SK-N-SH (cell line): ENCODE results near the gene CHPF2. TPM values are rescaled to one million over a fixed set of nuclear protein-coding genes. Genes with fewer than 3 reads are reported as not detected.

Experiments
- CTCF ChIA-PET: fragments of 300-600, 350-600 bp; formaldehyde crosslinking; extraction: SDS; loops from one replicate; lab custom pipeline; 2021; lab: Yijun Ruan, JAX
- POLR2A ChIA-PET: fragments of 350-600 bp; sonication (Branson Sonifier 250); formaldehyde crosslinking; extraction: SDS; loops from one replicate; lab custom pipeline; 2020; ENCODE audit warnings: antibody characterized with exemption, inconsistent platforms; lab: Yijun Ruan, JAX
- DNase-seq: peaks from one replicate; pipeline ENCODE4 v3.0.0; 2012
- H2AFZ ChIP-seq: fragments of 200-600 bp; sonication (generic); 2 replicates; pipeline ENCODE4 v1.8.1; 2016; ENCODE audit warnings: antibody characterized with exemption, mild to moderate bottlenecking, low read depth
- H3F3A ChIP-seq: fragments of 200-600 bp; sonication (generic); replicated peaks from 2 replicates; pipeline ENCODE3; 2016; ENCODE audit warnings: antibody characterized with exemption, mild to moderate bottlenecking; ENCODE audit not compliant: insufficient read depth
- H3K27ac ChIP-seq, 2 experiments: fragments of 200-500 bp in 1 of 2; fragments of 200-600 bp in 1 of 2; sonication (Bioruptor generic) in 1 of 2; sonication (generic), shearing (Covaris generic) in 1 of 2; 2 replicates each; pipeline versions ENCODE4 v1.5.1 to v1.6.1; 2014 to 2016; ENCODE audit warnings: low read depth in 2 of 2, inconsistent platforms in 1 of 2, low read length in 1 of 2, mild to moderate bottlenecking in 1 of 2, mixed read lengths in 1 of 2
- H3K27me3 ChIP-seq: fragments of 200-600 bp; sonication (generic), shearing (Covaris generic); 2 replicates; pipeline ENCODE4 v1.6.1; 2016; ENCODE audit warnings: mixed run types; ENCODE audit not compliant: insufficient read depth
- H3K36me3 ChIP-seq, 2 experiments: fragments of 200-500 bp in 1 of 2; fragments of 200-600 bp in 1 of 2; sonication (Bioruptor generic) in 1 of 2; sonication (generic) in 1 of 2; replicated peaks in 1 of 2; 2 replicates each; pipeline versions ENCODE3 to v1.5.1; 2014 to 2016; ENCODE audit warnings: low read length in 1 of 2, mild to moderate bottlenecking in 1 of 2; ENCODE audit not compliant: insufficient read depth in 2 of 2, control insufficient read depth in 1 of 2
- H3K4me1 ChIP-seq, 2 experiments: fragments of 200-500 bp in 1 of 2; fragments of 200-600 bp in 1 of 2; sonication (Bioruptor generic) in 1 of 2; sonication (generic), shearing (Covaris generic) in 1 of 2; 2 replicates each; pipeline versions ENCODE4 v1.5.1 to v1.6.1; 2014 to 2016; ENCODE audit warnings: low read depth in 1 of 2, low read length in 1 of 2, mixed run types in 1 of 2; ENCODE audit not compliant: insufficient read depth in 2 of 2, control insufficient read depth in 1 of 2
- H3K4me2 ChIP-seq: fragments of 200-600 bp; sonication (generic), shearing (Covaris generic); 2 replicates; pipeline ENCODE4 v1.6.1; 2017; ENCODE audit warnings: mixed run types
- H3K4me3 ChIP-seq, 2 experiments: fragments of 200-500 bp in 1 of 2; fragments of 200-600 bp in 1 of 2; sonication (Bioruptor generic) in 1 of 2; sonication (generic), shearing (Covaris generic) in 1 of 2; 2 replicates each; pipeline versions ENCODE4 v1.5.1 to v1.8.1; 2014 to 2016; ENCODE audit warnings: low read depth in 2 of 2, inconsistent platforms in 1 of 2, low read length in 1 of 2, mild to moderate bottlenecking in 1 of 2, mixed read lengths in 1 of 2, moderate library complexity in 1 of 2
- H3K79me2 ChIP-seq: fragments of 200-600 bp; sonication (generic); 2 replicates; pipeline ENCODE4 v1.8.1; 2017; ENCODE audit warnings: mild to moderate bottlenecking; ENCODE audit not compliant: insufficient read depth
- H3K9ac ChIP-seq: fragments of 200-600 bp; sonication (generic); 2 replicates; pipeline ENCODE4 v1.6.1; 2017; ENCODE audit warnings: mixed run types
- H3K9me2 ChIP-seq: fragments of 200-600 bp; sonication (generic); 2 replicates; pipeline ENCODE4 v1.6.1; 2017; ENCODE audit warnings: mixed run types
- H3K9me3 ChIP-seq: fragments of 200-600 bp; sonication (generic); 2 replicates; pipeline ENCODE4 v1.6.1; 2017; ENCODE audit warnings: mixed run types, mild to moderate bottlenecking, moderate library complexity
- H4K20me1 ChIP-seq: fragments of 200-600 bp; sonication (generic); 2 replicates; pipeline ENCODE4 v1.6.1; 2017; ENCODE audit warnings: mild to moderate bottlenecking, mixed run types; ENCODE audit not compliant: insufficient read depth
- ELF1 ChIP-seq: IDR thresholded peaks from 2 replicates; pipeline ENCODE4 v1.4.0; 2012
- EP300 ChIP-seq, 2 experiments: IDR thresholded peaks; 2 replicates each; pipeline versions ENCODE4 v1.4.0 to v1.6.1; 2012; ENCODE audit warnings: borderline replicate concordance in 1 of 2, low read depth in 1 of 2, low read length in 1 of 2
- FOXJ3 ChIP-seq: sonication (generic); formaldehyde crosslinking; IDR thresholded peaks from 2 replicates; pipeline ENCODE4 v1.5.1; 2020; ENCODE audit warnings: mild to moderate bottlenecking, missing genetic modification reagents
- GABPA ChIP-seq: IDR thresholded peaks from 2 replicates; pipeline ENCODE4 v1.4.0; 2012; ENCODE audit warnings: low read depth, mild to moderate bottlenecking
- JUND ChIP-seq: IDR thresholded peaks from 2 replicates; pipeline ENCODE4 v1.4.0; 2012
- MXI1 ChIP-seq: IDR thresholded peaks from 2 replicates; pipeline ENCODE4 v1.6.1; 2012; ENCODE audit warnings: mild to moderate bottlenecking, low read depth, low read length, improper control_type of control experiment
- NFIC ChIP-seq: IDR thresholded peaks from 2 replicates; pipeline ENCODE4 v1.4.0; 2012; ENCODE audit warnings: borderline replicate concordance
- NRF1 ChIP-seq: IDR thresholded peaks from 2 replicates; pipeline ENCODE4 v1.6.1; 2012; ENCODE audit warnings: low read depth, mild to moderate bottlenecking, low read length
- POLR2AphosphoS5 ChIP-seq: IDR thresholded peaks from 2 replicates; pipeline ENCODE4 v1.6.1; 2012; ENCODE audit warnings: low read depth, low read length
- RAD21 ChIP-seq: IDR thresholded peaks from 2 replicates; pipeline ENCODE4 v1.6.1; 2012; ENCODE audit warnings: mild to moderate bottlenecking, low read length
- TCF12 ChIP-seq: IDR thresholded peaks from 2 replicates; pipeline ENCODE4 v1.4.0; 2012
- TEAD4 ChIP-seq: IDR thresholded peaks from 2 replicates; pipeline ENCODE4 v1.4.0; 2012; ENCODE audit warnings: mild to moderate bottlenecking, borderline replicate concordance; ENCODE audit not compliant: insufficient read depth
- YY1 ChIP-seq: IDR thresholded peaks from 2 replicates; pipeline ENCODE4 v1.4.0; 2012; ENCODE audit warnings: low read depth, mild to moderate bottlenecking
- WGBS: methylation state at CpG from one replicate; pipeline ENCODE4 v1.1.6; 2017; ENCODE audit warnings: low lambda C conversion rate; 5-methylcytosine and 5-hydroxymethylcytosine counted together
- polyA plus RNA-seq, 3 experiments: library from polyadenylated mRNA; depleted of rRNA; stranded (reverse); fragments of >200 nt; gene quantifications; 2 replicates each; pipeline ENCODE4 v1.2.3, GENCODE V29; 2012
- TF ChIP-seq, protein P1 (sequence below): IDR thresholded peaks from 2 replicates; pipeline ENCODE4 v1.6.1; 2012; ENCODE audit warnings: mild to moderate bottlenecking, low read depth, low read length, moderate library complexity
- TF ChIP-seq, protein P2 (sequence below): IDR thresholded peaks from 2 replicates; pipeline ENCODE4 v1.4.0; 2012; ENCODE audit warnings: low read depth, borderline replicate concordance
- TF ChIP-seq, protein P3 (sequence below): IDR thresholded peaks from 2 replicates; pipeline ENCODE4 v1.4.0; 2012; ENCODE audit warnings: low read depth

The CHPF2 gene
- polyA plus RNA-seq, 1 of the 3 experiments (the other 2 are of a cell fraction) = 68.6 TPM

DNA sequence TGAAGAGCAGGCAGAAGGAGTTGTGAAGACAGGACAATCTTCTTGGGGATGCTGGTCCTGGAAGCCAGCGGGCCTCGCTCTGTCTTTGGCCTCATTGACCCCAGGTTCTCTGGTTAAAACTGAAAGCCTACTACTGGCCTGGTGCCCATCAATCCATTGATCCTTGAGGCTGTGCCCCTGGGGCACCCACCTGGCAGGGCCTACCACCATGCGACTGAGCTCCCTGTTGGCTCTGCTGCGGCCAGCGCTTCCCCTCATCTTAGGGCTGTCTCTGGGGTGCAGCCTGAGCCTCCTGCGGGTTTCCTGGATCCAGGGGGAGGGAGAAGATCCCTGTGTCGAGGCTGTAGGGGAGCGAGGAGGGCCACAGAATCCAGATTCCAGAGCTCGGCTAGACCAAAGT is 1.5 kb downstream of the CHPF2 start:
- Histone ChIP-seq H4K20me1 (peaks cover 57% of the 10 kb centered on the region), H3K4me3 (peak overlapping the region; percentile 95 to 100), H2AFZ (no peak overlapping the region), H3K79me2 (peaks cover 69% of the 10 kb centered on the region), H3K9me3 (no peaks in the 10 kb centered on the region), H3F3A (peaks cover 9% of the 10 kb centered on the region), H3K4me1 (peaks cover 6 to 19% of the 10 kb centered on the region in 2 experiments), H3K9ac (peak overlapping the region; percentile 97), H3K4me2 (peak overlapping the region; percentile 94), H3K27ac (peak overlapping the region in 1 of 2 experiments; percentile 84; a peak in 3 of 4 replicates), H3K36me3 (peaks cover 41 to 43% of the 10 kb centered on the region in 2 experiments), H3K9me2 (no peaks in the 10 kb centered on the region), H3K27me3 (no peaks in the 10 kb centered on the region)
- POLR2A ChIA-PET = interaction anchor here (2.1 kb wide), 1 partner anchor 10 kb away, joined by 18 read pairs; no protein-coding TSS in a partner anchor
- CTCF ChIA-PET = interaction anchor here (1.2 to 7.7 kb wide), 2 partner anchors 11 to 22 kb away, joined by 3 to 122 read pairs; no protein-coding TSS in a partner anchor
- DNase-seq = peak; percentile 29
- WGBS = 85% methylated on average over 9 of the region's 9 CpGs
- TF ChIP-seq MXI1 (no peak), FOXJ3 (CRISPR knock-in tag) (no peak), JUND (no peak), NFIC (no peak), YY1 (no peak)

DNA sequence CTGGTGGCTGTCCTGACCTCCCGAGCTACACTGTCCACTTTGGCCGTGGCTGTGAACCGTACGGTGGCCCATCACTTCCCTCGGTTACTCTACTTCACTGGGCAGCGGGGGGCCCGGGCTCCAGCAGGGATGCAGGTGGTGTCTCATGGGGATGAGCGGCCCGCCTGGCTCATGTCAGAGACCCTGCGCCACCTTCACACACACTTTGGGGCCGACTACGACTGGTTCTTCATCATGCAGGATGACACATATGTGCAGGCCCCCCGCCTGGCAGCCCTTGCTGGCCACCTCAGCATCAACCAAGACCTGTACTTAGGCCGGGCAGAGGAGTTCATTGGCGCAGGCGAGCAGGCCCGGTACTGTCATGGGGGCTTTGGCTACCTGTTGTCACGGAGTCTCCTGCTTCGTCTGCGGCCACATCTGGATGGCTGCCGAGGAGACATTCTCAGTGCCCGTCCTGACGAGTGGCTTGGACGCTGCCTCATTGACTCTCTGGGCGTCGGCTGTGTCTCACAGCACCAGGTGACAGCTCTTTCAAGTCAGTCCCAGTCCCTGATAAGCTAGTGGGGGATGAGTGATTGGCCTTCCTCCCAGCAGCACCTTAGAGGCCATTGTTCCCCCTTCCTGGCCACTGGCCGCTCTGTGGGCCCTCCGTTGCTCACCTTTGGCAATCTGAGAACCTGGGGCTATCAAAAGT is 3.0 kb downstream of the CHPF2 start:
- peaks cover 6 to 19% of the 10 kb centered on the region in 2 experiments for H3K4me1 ChIP-seq
- H3K9me2 ChIP-seq = no peaks in the 10 kb centered on the region
- TF ChIP-seq JUND (no peak), YY1 (no peak), NRF1 (no peak), ELF1 (no peak), TCF12 (no peak), RAD21 (no peak), NFIC (no peak), EP300 (IDR thresholded peaks at IDR 0.05; ENCODE audit: borderline replicate concordance in 1 of 2, low read depth in 1 of 2, low read length in 1 of 2) (no peak), TEAD4 (no peak), GABPA (no peak), POLR2AphosphoS5 (no peak)
- TF ChIP-seq, protein P1, sequence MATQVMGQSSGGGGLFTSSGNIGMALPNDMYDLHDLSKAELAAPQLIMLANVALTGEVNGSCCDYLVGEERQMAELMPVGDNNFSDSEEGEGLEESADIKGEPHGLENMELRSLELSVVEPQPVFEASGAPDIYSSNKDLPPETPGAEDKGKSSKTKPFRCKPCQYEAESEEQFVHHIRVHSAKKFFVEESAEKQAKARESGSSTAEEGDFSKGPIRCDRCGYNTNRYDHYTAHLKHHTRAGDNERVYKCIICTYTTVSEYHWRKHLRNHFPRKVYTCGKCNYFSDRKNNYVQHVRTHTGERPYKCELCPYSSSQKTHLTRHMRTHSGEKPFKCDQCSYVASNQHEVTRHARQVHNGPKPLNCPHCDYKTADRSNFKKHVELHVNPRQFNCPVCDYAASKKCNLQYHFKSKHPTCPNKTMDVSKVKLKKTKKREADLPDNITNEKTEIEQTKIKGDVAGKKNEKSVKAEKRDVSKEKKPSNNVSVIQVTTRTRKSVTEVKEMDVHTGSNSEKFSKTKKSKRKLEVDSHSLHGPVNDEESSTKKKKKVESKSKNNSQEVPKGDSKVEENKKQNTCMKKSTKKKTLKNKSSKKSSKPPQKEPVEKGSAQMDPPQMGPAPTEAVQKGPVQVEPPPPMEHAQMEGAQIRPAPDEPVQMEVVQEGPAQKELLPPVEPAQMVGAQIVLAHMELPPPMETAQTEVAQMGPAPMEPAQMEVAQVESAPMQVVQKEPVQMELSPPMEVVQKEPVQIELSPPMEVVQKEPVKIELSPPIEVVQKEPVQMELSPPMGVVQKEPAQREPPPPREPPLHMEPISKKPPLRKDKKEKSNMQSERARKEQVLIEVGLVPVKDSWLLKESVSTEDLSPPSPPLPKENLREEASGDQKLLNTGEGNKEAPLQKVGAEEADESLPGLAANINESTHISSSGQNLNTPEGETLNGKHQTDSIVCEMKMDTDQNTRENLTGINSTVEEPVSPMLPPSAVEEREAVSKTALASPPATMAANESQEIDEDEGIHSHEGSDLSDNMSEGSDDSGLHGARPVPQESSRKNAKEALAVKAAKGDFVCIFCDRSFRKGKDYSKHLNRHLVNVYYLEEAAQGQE = no peak
- TF ChIP-seq, protein P2, sequence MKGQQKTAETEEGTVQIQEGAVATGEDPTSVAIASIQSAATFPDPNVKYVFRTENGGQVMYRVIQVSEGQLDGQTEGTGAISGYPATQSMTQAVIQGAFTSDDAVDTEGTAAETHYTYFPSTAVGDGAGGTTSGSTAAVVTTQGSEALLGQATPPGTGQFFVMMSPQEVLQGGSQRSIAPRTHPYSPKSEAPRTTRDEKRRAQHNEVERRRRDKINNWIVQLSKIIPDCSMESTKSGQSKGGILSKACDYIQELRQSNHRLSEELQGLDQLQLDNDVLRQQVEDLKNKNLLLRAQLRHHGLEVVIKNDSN = no peak
- TF ChIP-seq, protein P3, sequence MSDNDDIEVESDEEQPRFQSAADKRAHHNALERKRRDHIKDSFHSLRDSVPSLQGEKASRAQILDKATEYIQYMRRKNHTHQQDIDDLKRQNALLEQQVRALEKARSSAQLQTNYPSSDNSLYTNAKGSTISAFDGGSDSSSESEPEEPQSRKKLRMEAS = no peak
- H3K9ac ChIP-seq = no peak overlapping the region
- H3K4me3 ChIP-seq = no peak overlapping the region
- DNase-seq = no peak
- no peaks in the 10 kb centered on the region for H3K9me3 ChIP-seq
- no peak overlapping the region for H3K27ac ChIP-seq
- WGBS = 98% methylated on average over 18 of the region's 28 CpGs
- H3K27me3 ChIP-seq = no peaks in the 10 kb centered on the region
- POLR2A ChIA-PET = no interaction called here
- no peak overlapping the region for H2AFZ ChIP-seq
- peaks cover 81% of the 10 kb centered on the region for H3K79me2 ChIP-seq
- CTCF ChIA-PET = interaction anchor here (0.8 to 7.7 kb wide), 3 partner anchors 10 to 87 kb away, joined by 3 to 122 read pairs (median 5); no protein-coding TSS in a partner anchor
- H3K36me3 ChIP-seq = peaks cover 43 to 55% of the 10 kb centered on the region in 2 experiments
- no peak overlapping the region for H3K4me2 ChIP-seq
- H3F3A ChIP-seq = peaks cover 10% of the 10 kb centered on the region
- peaks cover 67% of the 10 kb centered on the region for H4K20me1 ChIP-seq
